Ammon's horn (tissue), 1 donor: Measurements from ENCODE around the gene STAB2.

ENCODE experiments used
- DNase-seq: peaks from one replicate; pipeline ENCODE4 v3.0.0-alpha.2; 2016; ENCODE audit warnings: low spot score

The STAB2 gene

DNA sequence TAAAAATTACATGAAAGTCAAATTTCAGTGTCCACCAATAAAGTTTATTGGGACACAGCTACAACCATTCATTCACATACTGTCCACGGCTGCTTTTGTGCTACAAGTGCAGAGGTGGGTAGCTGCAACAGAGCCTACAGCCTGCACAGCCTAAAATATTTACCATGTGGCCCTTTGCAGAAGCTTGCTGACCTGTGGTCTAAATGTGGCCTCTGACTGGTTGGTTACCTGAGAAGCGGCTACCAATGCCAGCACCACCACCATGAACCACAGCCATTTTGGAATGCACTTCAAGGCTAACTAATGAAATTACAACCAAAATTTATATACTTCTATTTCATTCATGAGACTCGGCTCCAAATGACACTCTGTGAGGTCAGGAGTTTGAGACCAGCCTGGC, 195.3 kb downstream of the STAB2 start:
- DNase-seq, result no peak

DNA sequence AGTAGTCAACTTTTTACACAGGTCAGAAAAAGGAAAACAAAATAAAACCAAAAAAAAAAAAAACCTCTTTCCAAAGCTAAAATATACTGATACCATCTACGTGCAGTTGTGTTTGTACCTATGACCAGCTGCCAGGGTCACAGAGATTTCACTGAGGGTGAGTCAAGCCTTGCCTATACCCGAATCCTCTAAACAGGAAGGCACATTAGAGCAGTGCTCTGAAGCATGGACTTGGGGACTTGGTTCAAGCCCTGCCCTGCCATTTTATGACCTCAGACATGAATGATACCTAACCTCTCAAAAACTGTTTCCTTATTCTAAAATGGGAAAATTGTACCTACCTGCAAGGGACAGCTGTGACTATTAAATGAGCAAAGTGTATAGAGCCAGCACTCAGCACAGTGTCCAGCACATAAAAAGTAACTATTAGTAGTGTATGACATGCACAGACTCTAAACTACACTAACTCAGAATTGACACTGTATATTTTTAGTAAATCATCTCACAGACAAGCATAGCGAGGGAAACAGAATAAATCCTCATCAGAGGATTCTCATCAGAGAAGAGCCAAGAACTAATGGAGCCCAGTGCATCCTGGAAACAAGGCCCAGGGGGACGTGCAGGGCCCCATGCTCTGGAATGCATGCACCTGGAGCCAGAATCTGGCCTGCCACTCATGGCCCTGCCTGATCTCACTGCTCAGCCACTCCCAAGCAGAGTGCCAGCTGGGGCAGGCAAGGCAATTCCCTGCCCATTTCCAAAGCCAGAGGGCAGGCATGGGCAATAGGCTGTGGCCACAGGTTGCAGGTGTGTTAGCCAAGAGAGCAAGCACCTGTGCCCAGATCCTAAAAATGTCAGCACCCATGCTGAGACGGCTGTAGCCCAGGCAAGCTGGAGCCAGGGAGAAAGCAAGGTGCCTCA, 196.9 kb downstream of the STAB2 start:
- DNase-seq, result no peak

DNA sequence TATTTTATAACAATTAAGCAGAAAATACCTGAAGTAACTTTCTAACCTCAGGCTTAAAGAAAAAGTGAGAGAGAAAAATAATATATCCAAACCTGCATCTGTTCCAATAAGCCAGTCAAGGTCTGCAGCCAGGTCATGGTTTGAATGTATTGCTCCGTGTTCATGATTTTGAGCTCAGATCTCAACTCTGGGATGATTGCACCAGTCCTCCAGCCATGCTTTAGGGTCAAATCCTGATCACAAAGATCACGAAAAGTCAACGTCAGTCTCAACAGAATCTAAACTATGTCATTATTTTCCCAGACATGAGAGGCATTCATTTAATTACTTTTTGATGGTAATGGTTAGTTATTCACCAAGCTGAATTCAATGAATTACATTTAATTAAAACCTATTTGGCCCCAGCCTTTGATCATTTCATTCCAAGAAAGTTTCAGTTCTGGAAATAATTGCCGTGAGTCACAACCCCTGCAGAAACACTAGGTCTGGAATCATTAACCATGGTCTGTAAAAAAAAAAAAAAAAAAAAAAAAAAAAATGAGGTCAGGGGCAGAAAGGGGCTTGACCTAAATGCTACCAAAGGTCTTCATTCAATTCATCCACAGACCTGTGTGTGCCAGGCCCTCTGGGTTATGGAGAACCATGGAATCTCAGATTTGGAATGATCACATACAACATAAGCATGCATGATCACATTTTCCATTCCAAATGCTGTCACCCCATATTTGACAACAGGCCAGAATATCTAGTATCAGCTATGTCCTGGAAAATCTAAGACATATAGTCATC, 198.4 kb downstream of the STAB2 start:
- DNase-seq, result no peak

DNA sequence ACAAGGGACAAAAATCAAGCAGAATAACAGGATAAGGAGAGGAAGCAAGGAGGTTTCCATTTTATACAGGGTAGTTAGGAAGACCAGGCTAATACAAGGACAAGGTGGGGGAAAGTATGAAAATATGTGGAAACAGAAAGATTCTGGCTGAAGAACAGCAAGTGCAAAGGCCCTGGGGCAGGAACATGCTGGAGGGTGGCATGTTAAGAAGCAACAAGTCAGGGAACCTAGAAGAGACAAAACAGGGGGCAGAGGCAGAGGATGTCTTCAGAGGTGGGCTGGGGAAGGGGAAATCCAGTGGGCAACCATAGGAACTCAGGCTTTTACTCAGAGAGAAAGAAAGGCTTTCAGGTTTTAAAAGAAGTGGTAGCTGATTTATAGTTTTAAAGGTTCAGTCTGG, 199.1 kb downstream of the STAB2 start:
- DNase-seq, result no peak

DNA sequence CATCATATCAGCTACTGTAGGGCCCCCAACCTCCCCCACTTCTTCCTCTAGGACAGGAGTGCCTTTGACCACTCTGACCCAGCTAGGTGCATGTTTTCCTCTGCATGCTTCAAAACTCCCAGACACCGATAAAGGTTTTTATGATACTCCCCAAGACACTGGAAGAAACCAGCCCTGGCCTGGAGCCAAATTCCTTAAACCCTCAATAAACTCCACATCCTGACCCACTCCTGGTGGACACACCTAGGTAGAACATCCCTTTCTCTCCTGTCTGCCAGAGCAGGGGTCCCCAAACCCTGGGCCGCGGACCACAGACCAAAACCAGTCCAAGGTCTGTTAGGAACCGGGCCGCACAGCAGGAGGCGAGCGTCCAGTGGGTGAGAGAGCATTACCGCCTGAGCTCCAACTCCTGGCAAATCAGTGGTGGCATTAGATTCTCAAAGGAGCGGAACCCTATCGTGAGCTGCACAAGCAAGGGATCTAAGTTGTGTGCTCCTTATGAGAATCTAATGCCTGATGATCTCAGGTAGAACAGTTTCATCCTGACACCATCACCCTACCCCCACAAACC, 204.4 kb downstream of the STAB2 start:
- no peak for DNase-seq

DNA sequence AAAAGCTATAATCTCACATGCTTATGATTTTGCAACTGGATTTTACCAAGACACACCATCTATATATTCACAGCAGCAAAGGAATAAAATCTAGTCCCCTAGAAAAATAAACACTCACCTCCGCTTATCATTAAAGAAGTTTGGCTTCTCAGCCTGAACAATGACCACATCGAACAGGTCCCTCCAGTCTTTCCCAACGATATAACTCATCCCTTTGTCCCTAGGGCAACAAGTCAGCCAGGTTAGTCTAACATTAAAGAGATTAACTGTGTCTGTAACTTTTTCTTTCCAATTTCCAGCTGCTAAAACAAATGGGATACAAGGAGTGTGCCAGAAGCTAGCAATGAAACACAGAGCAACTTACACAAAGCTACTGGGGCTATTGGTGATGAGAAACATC, 206.0 kb downstream of the STAB2 start:
- no peak for DNase-seq

DNA sequence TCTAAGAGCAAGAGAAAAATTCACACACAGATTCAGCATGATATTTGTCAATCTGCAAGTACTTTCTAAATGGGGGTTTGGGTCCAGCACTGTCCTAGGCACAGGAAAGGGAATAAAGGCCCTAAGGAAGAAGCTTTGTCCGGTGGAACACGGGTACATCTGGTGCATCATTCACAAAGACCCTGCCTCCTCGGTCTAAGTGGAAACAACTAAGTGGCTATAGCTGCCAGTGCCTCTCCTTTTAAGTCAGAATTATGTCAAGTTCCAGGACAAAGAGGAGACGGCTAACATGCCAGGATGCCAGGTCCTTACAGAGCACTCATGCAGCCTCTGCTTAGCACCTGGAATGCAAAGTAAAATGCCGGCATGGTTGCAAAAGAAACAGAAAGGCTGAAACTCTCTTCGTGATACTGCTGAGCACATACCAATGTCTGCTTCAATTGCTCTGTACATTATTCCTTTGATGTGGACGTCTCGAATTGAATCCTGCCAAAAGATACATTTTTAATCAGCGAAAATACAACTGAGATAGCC, 206.5 kb downstream of the STAB2 start:
- DNase-seq, result no peak

DNA sequence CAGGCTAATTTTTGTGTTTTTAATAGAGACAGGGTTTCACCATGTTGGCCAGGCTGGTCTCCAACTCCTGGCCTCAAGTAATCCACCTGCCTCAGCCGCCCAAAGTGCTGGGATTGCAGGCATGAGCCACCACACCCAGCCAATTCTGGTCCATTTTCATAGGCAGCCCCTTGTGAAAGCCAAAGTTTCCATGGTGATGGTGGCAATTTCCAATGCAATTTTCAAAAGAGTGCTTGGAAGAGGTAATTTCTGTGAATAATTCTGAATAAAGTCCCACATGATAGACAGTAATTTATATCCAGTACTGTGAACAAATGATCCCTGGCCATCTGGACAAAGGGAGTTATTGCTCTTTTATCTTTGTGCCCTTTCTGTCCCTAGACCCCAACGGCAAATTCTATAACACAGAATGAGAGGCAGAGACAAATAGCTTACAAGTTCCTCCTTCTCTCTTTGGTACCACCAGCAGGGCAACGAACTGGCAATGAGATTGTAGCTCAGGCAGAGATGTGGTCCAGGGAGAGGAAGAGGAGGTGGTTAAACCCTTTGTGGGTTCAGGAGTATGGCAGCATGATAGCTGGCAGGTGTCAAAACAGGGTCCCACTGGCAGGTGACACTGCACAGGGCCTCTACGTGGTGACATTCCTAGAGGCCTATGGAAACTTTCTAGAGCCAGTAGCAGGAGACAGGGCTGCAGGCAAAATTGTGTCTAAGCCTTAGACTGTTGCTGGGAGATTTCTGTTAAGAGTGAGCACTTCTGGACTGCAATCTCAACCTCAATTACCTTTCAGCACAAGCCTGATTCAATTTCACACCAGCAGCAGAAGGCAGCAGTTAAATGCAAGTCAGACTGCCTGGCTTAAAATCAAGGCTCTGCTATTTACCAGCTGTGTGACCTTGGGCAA, 207.5 kb downstream of the STAB2 start:
- DNase-seq, result no peak

DNA sequence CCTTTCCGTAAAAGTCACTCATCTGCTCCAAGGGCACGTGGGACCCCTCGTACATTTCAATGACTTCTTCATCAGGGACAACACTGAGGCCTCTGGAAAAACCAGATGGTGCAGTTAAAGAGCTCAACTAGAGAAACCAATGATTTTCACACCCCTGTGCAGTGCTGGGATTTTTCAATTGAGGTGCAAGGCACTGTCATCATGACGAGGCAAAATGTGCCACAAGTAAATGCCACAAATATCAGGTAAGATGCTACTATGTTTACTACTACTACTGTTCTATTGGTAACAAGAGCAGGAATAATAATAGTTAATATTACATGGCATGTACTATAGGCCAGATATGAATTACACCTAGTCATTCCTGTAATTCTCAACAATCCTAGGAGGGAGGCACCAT, 211.5 kb downstream of the STAB2 start:
- no peak for DNase-seq

DNA sequence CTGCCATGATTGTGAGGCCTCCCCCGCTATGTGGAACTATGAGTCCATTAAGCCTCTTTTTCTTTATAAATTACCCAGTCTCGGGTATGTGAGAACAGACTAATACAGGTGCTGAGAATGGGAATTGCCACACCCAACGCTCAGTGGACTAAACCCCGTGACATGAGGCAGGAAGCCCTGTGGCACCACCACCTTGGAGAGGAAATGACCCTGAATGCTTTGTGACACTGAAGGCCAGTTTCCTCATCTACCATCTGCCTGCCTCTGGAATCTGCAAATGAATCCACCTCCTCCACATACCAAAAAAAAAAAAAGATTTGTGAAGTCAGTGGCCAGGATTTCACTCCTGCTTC, 212.4 kb downstream of the STAB2 start:
- DNase-seq, result no peak

DNA sequence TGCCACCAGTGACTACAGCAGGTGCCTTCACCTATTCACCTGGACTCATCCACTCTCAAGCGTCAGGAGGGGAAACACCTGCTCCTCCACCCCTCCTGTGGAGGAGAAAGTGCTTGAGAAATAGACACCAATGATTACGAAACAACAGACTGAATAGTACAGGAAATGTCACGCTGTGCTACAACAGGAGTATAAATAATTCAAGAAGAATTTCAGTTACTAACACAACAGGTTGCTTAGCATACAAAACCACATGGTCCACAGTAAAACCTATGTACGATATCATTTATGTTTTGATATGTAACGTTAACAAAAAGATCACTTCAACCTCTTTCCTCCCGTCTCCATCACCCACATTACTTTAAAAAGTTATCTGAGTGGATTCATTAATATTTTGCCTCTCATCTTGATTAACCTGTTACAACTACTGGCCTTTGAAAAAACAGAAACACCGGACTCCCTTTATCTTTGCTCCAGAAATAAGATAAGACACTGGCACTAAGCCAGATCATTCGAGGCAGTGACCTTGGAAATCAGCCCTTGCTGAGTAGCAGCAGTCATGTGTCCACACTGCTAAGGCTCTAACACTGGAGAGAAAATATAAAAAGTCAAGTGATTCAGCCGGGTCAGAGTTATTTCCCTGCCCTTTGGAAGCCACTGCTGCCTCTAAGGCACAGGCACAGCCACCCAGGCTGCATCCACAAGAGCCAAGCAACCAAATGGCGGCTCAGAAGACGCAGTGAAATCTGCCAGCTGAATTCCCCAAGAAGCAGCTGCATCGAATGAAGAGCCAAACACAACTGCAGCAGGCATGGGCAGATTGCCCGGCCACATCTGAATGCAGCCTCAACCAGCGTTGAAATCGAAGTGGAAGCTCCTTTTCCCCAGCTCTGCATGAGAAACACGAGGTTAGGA, 213.0 kb downstream of the STAB2 start:
- peak; percentile 79 for DNase-seq

DNA sequence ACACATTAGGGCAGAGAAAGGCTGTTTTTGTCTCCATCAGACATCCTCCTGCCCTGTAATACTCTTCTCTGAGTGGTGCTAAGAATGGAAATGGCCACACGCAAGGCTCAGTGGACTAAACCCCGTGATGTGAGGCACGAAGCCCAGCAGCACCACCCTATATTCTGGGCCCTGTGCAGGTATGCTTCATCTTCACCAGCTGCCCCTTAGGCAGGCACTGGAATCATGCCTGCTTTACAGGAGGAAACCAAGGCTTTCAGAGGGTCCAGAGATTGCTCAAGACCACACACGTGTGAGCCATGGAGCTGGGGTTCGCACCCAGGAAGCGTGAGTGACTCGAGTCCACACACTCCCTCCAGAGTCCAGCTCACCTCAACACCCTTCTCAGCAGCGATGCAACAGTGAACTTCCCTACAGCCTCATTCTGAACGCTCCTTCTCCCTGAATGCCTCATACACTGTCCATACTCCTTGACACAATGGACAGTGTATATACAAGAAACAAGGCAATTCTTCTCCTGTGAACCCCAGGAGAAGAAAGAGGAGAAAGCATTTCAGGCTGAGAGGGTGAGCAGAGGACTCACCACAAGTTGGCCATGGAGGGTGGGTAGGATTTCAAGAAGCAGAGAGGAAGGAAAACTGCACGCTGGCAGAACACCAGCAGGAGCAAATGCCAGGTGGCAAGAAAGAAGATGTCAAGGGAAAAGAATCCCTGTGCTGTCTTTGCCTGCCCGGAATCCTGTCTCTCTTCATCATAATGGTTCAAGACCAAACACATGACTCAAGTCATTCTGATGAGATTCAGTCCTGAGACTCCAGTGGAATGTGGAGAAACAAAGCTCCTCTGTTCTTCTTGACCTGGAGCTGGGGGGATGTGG, 214.9 kb downstream of the STAB2 start:
- no peak for DNase-seq

DNA sequence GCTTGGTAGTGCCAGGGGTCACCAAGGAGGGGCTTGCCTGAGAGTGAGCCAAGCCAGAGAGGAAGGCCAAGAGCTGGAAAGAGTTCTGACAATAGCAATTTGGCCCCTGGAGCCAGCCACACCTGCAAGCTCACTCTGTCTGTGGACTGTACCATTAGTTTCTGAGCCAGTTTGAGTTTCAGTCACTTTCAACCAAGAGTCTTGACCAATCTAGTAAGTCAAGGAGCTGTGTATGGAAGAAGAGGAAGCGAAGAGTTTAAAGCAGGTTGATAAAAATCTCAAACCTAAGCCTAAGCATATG, 215.5 kb downstream of the STAB2 start:
- no peak for DNase-seq

DNA sequence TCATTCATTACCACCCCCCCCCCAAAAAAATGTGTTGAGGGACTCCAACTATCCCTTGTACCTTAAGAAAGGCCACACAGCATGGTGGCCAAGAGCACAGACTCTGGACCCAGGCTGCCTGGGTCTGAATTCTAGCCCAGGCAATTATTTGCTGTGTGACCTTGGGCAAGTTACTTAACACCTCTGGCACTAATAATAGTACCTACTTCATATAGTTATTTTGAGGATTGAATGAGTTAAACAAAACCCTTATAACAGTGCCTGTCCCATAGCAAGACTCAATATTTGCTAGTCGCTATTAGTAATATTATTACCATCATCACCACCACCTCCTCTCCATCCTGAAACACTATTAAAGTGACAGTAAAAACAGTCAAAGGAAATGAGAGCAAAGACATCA, 216.8 kb downstream of the STAB2 start:
- no peak for DNase-seq

DNA sequence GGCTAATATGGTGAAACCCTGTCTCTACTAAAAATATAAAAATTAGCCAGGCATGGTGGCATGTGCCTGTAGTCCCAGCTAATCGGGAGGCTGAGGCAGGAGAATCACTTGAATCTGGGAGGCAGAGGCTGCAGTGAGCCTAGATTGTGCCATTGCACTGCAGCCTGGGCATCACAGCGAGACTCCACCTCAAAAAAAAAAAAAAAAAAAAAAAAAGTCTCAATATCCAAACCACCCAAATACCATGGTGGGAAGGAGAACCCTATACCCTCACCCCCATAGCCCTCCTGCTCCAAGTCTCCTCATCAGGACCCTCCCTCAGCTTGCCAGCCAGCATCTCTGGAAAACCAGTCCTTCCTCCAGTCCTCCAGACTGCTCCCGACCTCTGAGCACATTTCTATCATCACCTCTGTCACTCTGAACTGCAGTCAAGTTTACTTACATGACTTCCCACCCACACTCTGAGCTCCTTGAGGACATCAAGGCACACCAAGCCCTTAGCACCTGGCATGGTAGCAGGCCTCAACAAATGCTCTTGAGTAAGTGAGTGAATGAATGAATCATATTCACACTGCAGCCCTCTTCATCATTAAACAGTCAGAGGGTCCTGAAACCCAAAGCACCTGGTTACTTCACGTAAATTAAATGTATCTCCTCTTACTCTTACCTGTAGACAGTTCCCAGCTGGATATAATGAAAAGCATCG, 218.7 kb downstream of the STAB2 start:
- DNase-seq, result no peak

DNA sequence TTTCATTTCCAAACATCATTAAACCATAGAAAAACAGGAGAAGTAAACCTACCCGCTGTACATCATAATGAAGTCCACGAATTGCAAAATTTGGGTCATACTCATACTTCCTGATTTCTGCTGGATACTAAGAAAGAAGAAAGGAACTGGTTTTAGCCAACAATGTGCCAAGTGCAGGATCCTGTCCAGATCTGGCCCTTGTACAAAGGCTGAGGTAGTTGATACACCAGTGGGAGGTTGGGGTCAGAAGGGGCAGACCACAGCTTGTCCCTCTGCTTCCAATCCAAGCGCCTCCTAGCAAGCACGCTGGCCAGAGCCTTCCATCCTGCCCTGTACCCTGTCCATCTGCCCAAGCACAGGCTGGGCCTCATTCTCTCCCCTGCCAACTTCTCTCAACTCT, 219.7 kb downstream of the STAB2 start:
- no peak for DNase-seq

DNA sequence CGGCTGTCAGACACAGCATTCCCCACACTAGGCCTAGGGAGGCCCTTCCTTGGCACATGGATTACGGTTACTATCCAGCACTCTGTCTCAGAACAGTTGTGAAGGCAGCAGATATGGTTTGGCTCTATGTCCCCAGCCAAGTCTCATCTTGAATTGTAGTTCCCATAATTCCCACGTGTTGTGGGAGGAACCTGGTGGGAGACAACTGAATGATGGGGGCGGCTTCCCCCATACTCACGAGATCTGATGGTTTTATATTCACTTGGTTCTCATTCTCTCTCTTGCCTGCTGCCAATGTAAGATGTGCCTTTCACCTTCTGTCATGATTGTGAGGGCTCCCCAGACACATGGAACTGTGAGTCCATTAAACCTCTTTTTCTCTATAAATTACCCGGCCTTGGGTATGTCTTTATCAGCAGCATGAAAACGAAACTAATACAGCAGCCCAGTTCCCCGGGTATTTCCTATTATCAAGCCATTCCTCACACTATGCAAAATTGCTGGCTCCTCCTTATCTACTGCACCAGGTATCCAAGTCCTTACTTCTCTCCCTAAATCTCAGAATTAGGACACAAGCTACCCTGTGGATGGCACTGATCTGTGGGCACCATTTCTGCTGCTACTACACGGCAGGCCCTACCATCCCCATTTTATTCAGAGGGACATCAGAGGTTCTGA, 220.6 kb downstream of the STAB2 start:
- DNase-seq, result no peak

DNA sequence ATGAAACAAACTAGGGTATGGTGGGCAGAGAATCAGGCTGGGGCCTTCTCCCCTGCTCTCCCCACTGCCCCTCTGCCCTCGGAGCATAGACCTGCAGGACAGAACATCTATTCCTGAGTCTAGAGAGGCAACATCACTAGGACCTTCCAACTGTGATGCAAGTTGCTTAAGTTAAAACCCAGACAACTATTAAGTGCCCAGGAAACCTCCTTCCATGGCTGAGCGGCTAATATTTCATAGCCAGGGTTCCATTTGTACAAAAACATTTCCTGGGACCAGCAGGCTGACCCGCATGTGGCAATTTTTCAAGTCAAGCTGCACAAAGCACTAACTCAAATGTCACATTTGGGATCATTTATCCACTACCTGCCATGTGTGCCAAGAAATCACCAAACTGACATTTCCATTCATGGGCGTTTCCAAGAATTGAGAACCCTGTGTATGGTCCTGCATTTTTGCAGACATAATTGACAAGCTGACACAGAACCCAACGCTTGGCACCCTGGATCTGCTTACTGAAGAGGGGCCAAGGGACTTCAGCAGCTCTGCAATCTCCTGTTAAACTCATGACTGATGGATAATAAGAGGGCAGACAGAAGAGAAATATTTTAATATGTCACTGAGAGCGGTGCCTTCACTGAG, 221.3 kb downstream of the STAB2 start:
- no peak for DNase-seq
